Keratinocyte (primary cell): Measurements from ENCODE around the gene SMAD3. TPM values are rescaled to one million over a fixed set of nuclear protein-coding genes. Genes with fewer than 3 reads are reported as not detected.

Experiments
- DNase-seq: peaks from one replicate; pipeline ENCODE4 v3.0.0-alpha.2; 2011; ENCODE audit warnings: low read depth, missing footprints, low spot score
- FAIRE-seq: peaks from 2 replicates; lab custom pipeline; 2011; peaks lifted over from hg19 to GRCh38; lab: Jason Lieb, UNC
- H2AFZ ChIP-seq: 2 replicates; pipeline ENCODE4 v1.6.0; 2012; ENCODE audit warnings: low read length, control low read depth, inconsistent platforms; ENCODE audit not compliant: control insufficient read depth
- H3K27ac ChIP-seq: 2 replicates; pipeline ENCODE4 v1.5.1; 2011; ENCODE audit warnings: low read length; ENCODE audit not compliant: control insufficient read depth, insufficient read depth
- H3K27me3 ChIP-seq: 3 replicates; pipeline ENCODE4 v1.6.0; 2011; ENCODE audit warnings: low read length; ENCODE audit not compliant: control insufficient read depth, insufficient read depth; ENCODE audit errors: extremely low read depth
- H3K36me3 ChIP-seq, 2 experiments: 2 replicates in 1 of 2; 3 replicates in 1 of 2; pipeline ENCODE4 v1.5.1; 2011; ENCODE audit warnings: low read length in 2 of 2, mild to moderate bottlenecking in 1 of 2; ENCODE audit not compliant: control insufficient read depth in 2 of 2, insufficient read depth in 2 of 2; ENCODE audit errors: extremely low read depth in 1 of 2
- H3K4me1 ChIP-seq: 3 replicates; pipeline ENCODE4 v1.5.1; 2011; ENCODE audit warnings: low read length; ENCODE audit not compliant: control insufficient read depth, insufficient read depth; ENCODE audit errors: extremely low read depth
- H3K4me2 ChIP-seq: 3 replicates; pipeline ENCODE4 v1.6.0; 2011; ENCODE audit warnings: low read depth, low read length; ENCODE audit not compliant: control insufficient read depth, insufficient read depth; ENCODE audit errors: extremely low read depth
- H3K4me3 ChIP-seq, 3 experiments: fragments of 200-600 bp in 1 of 3; sonication (generic) in 1 of 3; 2 replicates in 2 of 3; 3 replicates in 1 of 3; pipeline ENCODE4 v1.5.1; 2011 to 2016; ENCODE audit warnings: low read length in 3 of 3, mild to moderate bottlenecking in 3 of 3, control low read depth in 2 of 3, inconsistent platforms in 1 of 3, low read depth in 1 of 3, mixed read lengths in 1 of 3, mixed run types in 1 of 3, moderate library complexity in 1 of 3; ENCODE audit not compliant: control insufficient read depth in 2 of 3, insufficient read depth in 2 of 3; ENCODE audit errors: extremely low read depth in 1 of 3
- H3K79me2 ChIP-seq: 2 replicates; pipeline ENCODE4 v1.6.0; 2012; ENCODE audit warnings: low read length; ENCODE audit not compliant: control insufficient read depth, insufficient read depth
- H3K9ac ChIP-seq: 3 replicates; pipeline ENCODE4 v1.6.0; 2011; ENCODE audit warnings: low read length; ENCODE audit not compliant: control insufficient read depth, insufficient read depth; ENCODE audit errors: extremely low read depth
- H3K9me1 ChIP-seq: 3 replicates; pipeline ENCODE4 v1.6.0; 2011; ENCODE audit warnings: low read length; ENCODE audit not compliant: control insufficient read depth, insufficient read depth; ENCODE audit errors: extremely low read depth
- H3K9me3 ChIP-seq: 2 replicates; pipeline ENCODE4 v1.5.1; 2012; ENCODE audit warnings: low read depth, low read length; ENCODE audit not compliant: control insufficient read depth
- H4K20me1 ChIP-seq: 3 replicates; pipeline ENCODE4 v1.6.0; 2011; ENCODE audit warnings: low read length; ENCODE audit not compliant: control insufficient read depth, insufficient read depth; ENCODE audit errors: extremely low read depth
- EZH2 ChIP-seq: IDR thresholded peaks from one replicate; pipeline ENCODE4 v1.6.1; 2012; ENCODE audit warnings: inconsistent platforms, mild to moderate bottlenecking, low read length, moderate library complexity
- dilution Hi-C: fragments of 300-500 bp; cut with MboI; formaldehyde crosslinking; loops from one replicate; pipeline ENCODE4 v1.7.0; 2020; ENCODE audit warnings: low sequenced_read_pairs; ENCODE audit not compliant: extremely low pct_ligation_motif_present
- polyA plus RNA-seq, 5 experiments: library from polyadenylated mRNA; depleted of rRNA in 3 of 5; stranded (reverse) in 3 of 5; stranded (forward) in 1 of 5; unstranded in 1 of 5; fragments of >200 nt; gene quantifications; 1 replicate in 1 of 5; 2 replicates in 3 of 5; 3 replicates in 1 of 5; pipeline versions ENCODE4 v1.2.1 to v1.2.3, GENCODE V29; 2011 to 2012; ENCODE audit warnings: missing spikeins in 2 of 5, low read depth in 1 of 5, low replicate concordance in 1 of 5
- TF ChIP-seq, protein P1 (sequence below), 3 experiments: IDR thresholded peaks in 1 of 3; conservative IDR thresholded peaks in 1 of 3; optimal IDR thresholded peaks in 1 of 3; 2 replicates in 2 of 3; 3 replicates in 1 of 3; pipeline versions ENCODE3 to v1.5.1; 2011; ENCODE audit warnings: low read length in 3 of 3, mild to moderate bottlenecking in 3 of 3, moderate library complexity in 2 of 3, control low read depth in 1 of 3, inconsistent platforms in 1 of 3; ENCODE audit not compliant: insufficient read depth in 2 of 3; ENCODE audit errors: extremely low read depth in 1 of 3

Gene SMAD3
- polyA plus RNA-seq, 1 donor (not counting 4 experiments of a cell fraction or from before 2014, with no cell fraction given): 33.7 TPM

- TF ChIP-seq, protein P1, sequence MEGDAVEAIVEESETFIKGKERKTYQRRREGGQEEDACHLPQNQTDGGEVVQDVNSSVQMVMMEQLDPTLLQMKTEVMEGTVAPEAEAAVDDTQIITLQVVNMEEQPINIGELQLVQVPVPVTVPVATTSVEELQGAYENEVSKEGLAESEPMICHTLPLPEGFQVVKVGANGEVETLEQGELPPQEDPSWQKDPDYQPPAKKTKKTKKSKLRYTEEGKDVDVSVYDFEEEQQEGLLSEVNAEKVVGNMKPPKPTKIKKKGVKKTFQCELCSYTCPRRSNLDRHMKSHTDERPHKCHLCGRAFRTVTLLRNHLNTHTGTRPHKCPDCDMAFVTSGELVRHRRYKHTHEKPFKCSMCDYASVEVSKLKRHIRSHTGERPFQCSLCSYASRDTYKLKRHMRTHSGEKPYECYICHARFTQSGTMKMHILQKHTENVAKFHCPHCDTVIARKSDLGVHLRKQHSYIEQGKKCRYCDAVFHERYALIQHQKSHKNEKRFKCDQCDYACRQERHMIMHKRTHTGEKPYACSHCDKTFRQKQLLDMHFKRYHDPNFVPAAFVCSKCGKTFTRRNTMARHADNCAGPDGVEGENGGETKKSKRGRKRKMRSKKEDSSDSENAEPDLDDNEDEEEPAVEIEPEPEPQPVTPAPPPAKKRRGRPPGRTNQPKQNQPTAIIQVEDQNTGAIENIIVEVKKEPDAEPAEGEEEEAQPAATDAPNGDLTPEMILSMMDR (optimal IDR thresholded peaks at IDR 0.05 in 1 of 3, IDR thresholded peaks at IDR 0.05 in 1 of 3, conservative IDR thresholded peaks at IDR 0.05 in 1 of 3; ENCODE audit: extremely low read depth in 1 of 3, insufficient read depth in 2 of 3, low read length in 3 of 3): no peak
- TF ChIP-seq EZH2: no peak
- H4K20me1 ChIP-seq: no peaks in the 10 kb centered on the region
- H3K27ac ChIP-seq: no peak overlapping the region
- H3K4me3 ChIP-seq: no peak overlapping the region
- H3K9me3 ChIP-seq: no peaks in the 10 kb centered on the region
- H3K9ac ChIP-seq: no peak overlapping the region
- H2AFZ ChIP-seq: no peak overlapping the region
- no peak for DNase-seq
- no peaks in the 10 kb centered on the region for H3K27me3 ChIP-seq
- H3K9me1 ChIP-seq: peaks cover 5% of the 10 kb centered on the region
- peaks cover 54% of the 10 kb centered on the region for H3K4me1 ChIP-seq
- H3K4me2 ChIP-seq: no peak overlapping the region
- H3K79me2 ChIP-seq: peaks cover 22% of the 10 kb centered on the region
- H3K36me3 ChIP-seq: peaks cover 41 to 68% of the 10 kb centered on the region in 2 experiments
- FAIRE-seq: no peak
- dilution Hi-C loops: no loop called here
Measured at GRCh38 chr15:67168694-67169093, 103.3 kb downstream of the SMAD3 start.

DNA sequence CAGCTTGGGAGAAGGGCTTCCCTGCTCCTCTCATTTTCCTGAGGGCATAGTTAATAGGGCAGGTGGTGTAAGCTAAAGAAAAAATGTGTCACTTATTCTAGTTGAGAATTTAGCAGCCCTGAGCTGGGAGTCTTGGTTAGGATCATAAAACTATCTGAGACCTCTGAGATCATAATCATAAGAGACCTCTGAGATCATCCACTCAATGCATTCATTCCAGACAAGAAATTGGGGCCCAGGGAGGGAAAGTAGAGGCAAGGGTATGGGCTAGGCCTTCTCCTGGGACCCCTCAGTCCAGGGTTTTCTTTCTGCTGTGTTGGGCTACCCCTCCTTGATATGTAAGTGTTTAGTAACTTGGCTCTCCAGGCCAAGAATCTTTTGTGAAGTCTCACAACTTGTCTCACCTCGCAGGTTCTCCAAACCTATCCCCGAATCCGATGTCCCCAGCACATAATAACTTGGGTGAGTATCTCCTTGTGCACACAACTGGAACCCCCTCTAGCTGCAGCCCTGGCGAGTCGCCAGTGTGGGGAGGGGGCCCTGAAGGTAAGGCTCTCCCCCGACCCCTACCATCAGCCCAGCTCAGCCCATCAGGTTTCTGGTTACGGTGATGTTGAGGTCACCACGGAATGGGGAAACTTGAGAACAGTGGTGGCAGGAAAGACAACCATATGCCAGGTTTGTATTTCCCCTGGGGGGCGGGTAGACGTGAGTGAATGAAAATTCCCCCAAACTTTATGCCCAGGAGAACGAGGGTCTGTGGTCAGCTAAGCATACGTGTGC is 104.9 kb downstream of the SMAD3 start:
- DNase-seq (no peak), FAIRE-seq (no peak)
- Histone ChIP-seq H3K27me3 (no peaks in the 10 kb centered on the region), H3K9ac (no peak overlapping the region), H4K20me1 (no peaks in the 10 kb centered on the region), H3K36me3 (peaks cover 37 to 66% of the 10 kb centered on the region in 2 experiments), H3K79me2 (peaks cover 23% of the 10 kb centered on the region), H3K4me2 (no peak overlapping the region), H3K27ac (no peak overlapping the region), H3K9me3 (no peaks in the 10 kb centered on the region), H3K4me1 (peaks cover 59% of the 10 kb centered on the region), H3K4me3 (no peak overlapping the region), H2AFZ (no peak overlapping the region), H3K9me1 (peaks cover 5% of the 10 kb centered on the region)
- dilution Hi-C loops: no loop called here
- TF ChIP-seq, protein P1 (optimal IDR thresholded peaks at IDR 0.05 in 1 of 3, IDR thresholded peaks at IDR 0.05 in 1 of 3, conservative IDR thresholded peaks at IDR 0.05 in 1 of 3; ENCODE audit: extremely low read depth in 1 of 3, insufficient read depth in 2 of 3, low read length in 3 of 3): no peak
- TF ChIP-seq EZH2: no peak
